AG10803 (cell line): ENCODE data around the gene GLRX5.
"Not testable (repeated sequence)": the region's sequence is repeated elsewhere in the genome, so short reads cannot be mapped to it uniquely, and the experiment has no call there.

Source experiments
- DNase-seq: peaks from one replicate; pipeline ENCODE4 v3.0.0; 2010; ENCODE audit warnings: low read depth
- H3K4me3 ChIP-seq: 2 replicates; pipeline ENCODE4 v1.5.1; 2011; ENCODE audit warnings: mild to moderate bottlenecking, low read length, control low read depth
- TF ChIP-seq, protein P1 (sequence below): conservative IDR thresholded peaks from 2 replicates; pipeline ENCODE4 v1.5.1; 2011; ENCODE audit warnings: mild to moderate bottlenecking, low read length, control low read depth, inconsistent platforms

The GLRX5 gene

GRCh38 chr14:95505030-95505589 lies 29.7 kb upstream of the GLRX5 start:
- no peak overlapping the region for H3K4me3 ChIP-seq
- DNase-seq: no peak
- TF ChIP-seq, protein P1, sequence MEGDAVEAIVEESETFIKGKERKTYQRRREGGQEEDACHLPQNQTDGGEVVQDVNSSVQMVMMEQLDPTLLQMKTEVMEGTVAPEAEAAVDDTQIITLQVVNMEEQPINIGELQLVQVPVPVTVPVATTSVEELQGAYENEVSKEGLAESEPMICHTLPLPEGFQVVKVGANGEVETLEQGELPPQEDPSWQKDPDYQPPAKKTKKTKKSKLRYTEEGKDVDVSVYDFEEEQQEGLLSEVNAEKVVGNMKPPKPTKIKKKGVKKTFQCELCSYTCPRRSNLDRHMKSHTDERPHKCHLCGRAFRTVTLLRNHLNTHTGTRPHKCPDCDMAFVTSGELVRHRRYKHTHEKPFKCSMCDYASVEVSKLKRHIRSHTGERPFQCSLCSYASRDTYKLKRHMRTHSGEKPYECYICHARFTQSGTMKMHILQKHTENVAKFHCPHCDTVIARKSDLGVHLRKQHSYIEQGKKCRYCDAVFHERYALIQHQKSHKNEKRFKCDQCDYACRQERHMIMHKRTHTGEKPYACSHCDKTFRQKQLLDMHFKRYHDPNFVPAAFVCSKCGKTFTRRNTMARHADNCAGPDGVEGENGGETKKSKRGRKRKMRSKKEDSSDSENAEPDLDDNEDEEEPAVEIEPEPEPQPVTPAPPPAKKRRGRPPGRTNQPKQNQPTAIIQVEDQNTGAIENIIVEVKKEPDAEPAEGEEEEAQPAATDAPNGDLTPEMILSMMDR: no peak

- no peak overlapping the region for H3K4me3 ChIP-seq
- TF ChIP-seq, protein P1: no peak; the same call in 1 of the 2 replicates
- DNase-seq: peak; percentile 96
Measured at GRCh38 chr14:95507174-95507573, 27.7 kb upstream of the GLRX5 start.

GRCh38 chr14:95507701-95508103 lies 27.1 kb upstream of the GLRX5 start:
- TF ChIP-seq, protein P1: no peak
- H3K4me3 ChIP-seq: no peak overlapping the region
- peak; percentile 77 for DNase-seq

GRCh38 chr14:95508377-95508776 lies 26.5 kb upstream of the GLRX5 start:
- no peak for DNase-seq
- H3K4me3 ChIP-seq: no peak overlapping the region
- TF ChIP-seq, protein P1: no peak

DNA sequence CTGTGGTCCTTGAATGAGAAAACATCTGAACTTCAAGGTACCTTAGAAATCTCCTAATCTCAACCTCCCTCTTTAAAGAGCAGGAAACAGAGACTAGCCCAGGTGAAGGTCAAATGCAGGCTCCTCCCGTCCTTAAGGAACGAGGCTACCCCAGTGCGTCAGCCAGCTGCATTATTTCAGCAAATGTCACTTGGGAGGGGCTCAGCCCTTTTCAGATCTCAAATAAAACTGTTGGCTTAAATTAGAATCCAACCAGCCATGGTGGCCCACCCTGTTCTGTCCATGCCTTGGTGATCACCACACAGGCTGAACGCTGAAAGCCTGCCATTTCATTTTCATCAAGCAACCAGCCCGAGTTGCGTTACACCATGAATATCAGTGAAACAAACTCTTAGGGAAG lies 25.4 kb upstream of the GLRX5 start:
- TF ChIP-seq, protein P1: no peak
- H3K4me3 ChIP-seq: no peak overlapping the region
- no peak for DNase-seq

DNA sequence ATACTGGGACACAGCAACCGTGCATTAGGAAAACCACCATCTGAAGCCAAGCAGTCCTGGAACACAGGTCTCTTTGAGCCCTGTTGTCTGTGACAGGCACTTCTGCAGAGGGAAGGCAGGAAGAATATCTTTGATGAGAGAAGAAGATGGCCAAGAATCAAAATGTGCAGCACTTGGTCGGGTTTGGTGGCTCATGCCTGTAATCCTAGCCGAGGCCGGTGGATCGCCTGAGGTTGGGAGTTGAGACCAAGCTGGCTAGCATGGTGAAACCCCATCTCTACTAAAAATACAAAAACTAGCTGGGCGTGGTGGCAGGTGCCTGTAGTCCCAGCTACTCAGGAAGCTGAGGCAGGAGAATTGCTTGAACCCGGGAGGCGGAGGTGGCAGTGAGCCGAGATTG lies 24.5 kb upstream of the GLRX5 start:
- not testable (repeated sequence) for DNase-seq, H3K4me3 ChIP-seq

- H3K4me3 ChIP-seq: no peak overlapping the region
- TF ChIP-seq, protein P1: no peak
- DNase-seq: no peak
Measured at GRCh38 chr14:95510804-95511203, 24.0 kb upstream of the GLRX5 start.

- no peak overlapping the region for H3K4me3 ChIP-seq
- no peak for DNase-seq
- TF ChIP-seq, protein P1: no peak
Measured at GRCh38 chr14:95511687-95512086, 23.2 kb upstream of the GLRX5 start.
